Testis (tissue), 3 donors: ENCODE results near the gene HEBP2. TPM values are rescaled to one million over a fixed set of nuclear protein-coding genes. Genes with fewer than 3 reads are reported as not detected.

Experiments used
- DNase-seq: peaks from one replicate; pipeline ENCODE4 v3.0.0-alpha.2; 2019
- H3K27ac ChIP-seq, 2 donors: fragments of 200-600 bp; sonication (generic); one replicate each; pipeline ENCODE4 v1.5.1; 2019
- H3K27me3 ChIP-seq: fragments of 200-600 bp; sonication (generic); one replicate; pipeline ENCODE4 v1.5.1; 2019
- H3K36me3 ChIP-seq: fragments of 200-600 bp; sonication (generic); one replicate; pipeline ENCODE4 v1.5.1; 2017; ENCODE audit warnings: low read depth; ENCODE audit errors: missing control alignments
- H3K4me1 ChIP-seq: fragments of 200-600 bp; sonication (generic); one replicate; pipeline ENCODE4 v1.5.1; 2019
- H3K4me3 ChIP-seq, 2 donors: fragments of 200-600 bp; sonication (generic); one replicate each; pipeline ENCODE4 v1.5.1; 2017 to 2019
- H3K9me3 ChIP-seq: fragments of 200-600 bp; sonication (generic); one replicate; pipeline ENCODE4 v1.5.1; 2017
- POLR2A ChIP-seq: fragments of 450-650 bp; IDR thresholded peaks from one replicate; pipeline ENCODE4 v1.6.1; 2017; ENCODE audit warnings: antibody characterized with exemption, mild to moderate bottlenecking, moderate library complexity
- WGBS, 2 donors: methylation state at CpG; one replicate each; pipeline ENCODE4 v1.1.5; 2018; 5-methylcytosine and 5-hydroxymethylcytosine counted together
- intact Hi-C: fragments of 100-400 bp; cut with DNase I; formaldehyde crosslinking; loops from one replicate; pipeline ENCODE4 v1.15.1; 2023; ENCODE audit warnings: low total_unique reads
- polyA plus RNA-seq: library from polyadenylated mRNA; stranded (reverse); fragments of 350-450 nt; fragmentation: Illumina TruSeq; extraction: RNeasy Lipid Tissue Mini Kit (QIAGEN cat#74804); gene quantifications from one replicate; pipeline ENCODE4 v1.2.3, GENCODE V29; 2014; ENCODE audit warnings: low read depth, low replicate concordance; ENCODE audit not compliant: insufficient read depth
- total RNA-seq, 2 donors: library from RNA; depleted of rRNA; stranded (reverse); fragments of >200 nt; gene quantifications; one replicate each; pipeline ENCODE4 v1.2.3, GENCODE V29; 2016
- TF ChIP-seq, protein P1 (sequence below), 3 experiments: fragments of 450-650 bp in 2 of 3; fragments of 200-600 bp in 1 of 3; sonication (generic) in 1 of 3; IDR thresholded peaks; one replicate each; pipeline ENCODE4 v1.5.1; 2016 to 2019; ENCODE audit warnings: antibody characterized with exemption in 3 of 3, mild to moderate bottlenecking in 2 of 3, moderate library complexity in 1 of 3

HEBP2 gene
- total and polyA plus RNA-seq, 3 donors from 2014 or later: 11.4 to 16.9 (median 12.8) TPM

DNA sequence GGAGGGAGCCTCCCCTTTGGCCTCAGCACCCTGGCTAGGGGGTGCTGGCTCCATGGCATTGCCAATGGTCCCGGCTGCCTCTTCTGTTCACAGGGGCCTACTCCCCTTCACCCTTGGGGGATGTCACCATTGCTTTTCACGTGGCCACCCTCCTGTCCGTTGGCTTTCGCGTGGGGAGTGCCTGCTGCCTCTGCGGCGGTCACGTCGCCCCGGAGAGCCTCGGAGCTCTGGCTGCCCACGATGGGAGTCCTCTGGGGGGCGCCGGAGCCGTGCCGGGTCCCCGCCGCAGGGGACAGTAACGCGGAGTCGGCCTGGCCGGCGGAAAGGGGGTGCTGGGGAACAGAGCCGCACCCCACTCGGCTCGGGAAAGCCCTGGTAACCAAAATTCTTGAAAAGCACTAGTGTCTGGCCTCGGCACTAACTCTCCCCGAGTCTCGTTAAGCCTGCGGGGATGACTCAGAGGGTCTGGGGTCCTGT, 661 bp upstream of the HEBP2 start:
- peak; percentile 48 for DNase-seq
- Histone ChIP-seq H3K9me3 (no peaks in the 10 kb centered on the region), H3K4me1 (no peaks in the 10 kb centered on the region), H3K27me3 (no peaks in the 10 kb centered on the region), H3K27ac (peak overlapping the region; percentile 75 to 89), H3K36me3 (no peaks in the 10 kb centered on the region), H3K4me3 (peak overlapping the region; percentile 79 to 82)
- intact Hi-C loops: no loop called here
- 0 to 1% methylated on average over 8 to 30 of the region's 30 CpGs for WGBS, 2 donors
- TF ChIP-seq, protein P1, sequence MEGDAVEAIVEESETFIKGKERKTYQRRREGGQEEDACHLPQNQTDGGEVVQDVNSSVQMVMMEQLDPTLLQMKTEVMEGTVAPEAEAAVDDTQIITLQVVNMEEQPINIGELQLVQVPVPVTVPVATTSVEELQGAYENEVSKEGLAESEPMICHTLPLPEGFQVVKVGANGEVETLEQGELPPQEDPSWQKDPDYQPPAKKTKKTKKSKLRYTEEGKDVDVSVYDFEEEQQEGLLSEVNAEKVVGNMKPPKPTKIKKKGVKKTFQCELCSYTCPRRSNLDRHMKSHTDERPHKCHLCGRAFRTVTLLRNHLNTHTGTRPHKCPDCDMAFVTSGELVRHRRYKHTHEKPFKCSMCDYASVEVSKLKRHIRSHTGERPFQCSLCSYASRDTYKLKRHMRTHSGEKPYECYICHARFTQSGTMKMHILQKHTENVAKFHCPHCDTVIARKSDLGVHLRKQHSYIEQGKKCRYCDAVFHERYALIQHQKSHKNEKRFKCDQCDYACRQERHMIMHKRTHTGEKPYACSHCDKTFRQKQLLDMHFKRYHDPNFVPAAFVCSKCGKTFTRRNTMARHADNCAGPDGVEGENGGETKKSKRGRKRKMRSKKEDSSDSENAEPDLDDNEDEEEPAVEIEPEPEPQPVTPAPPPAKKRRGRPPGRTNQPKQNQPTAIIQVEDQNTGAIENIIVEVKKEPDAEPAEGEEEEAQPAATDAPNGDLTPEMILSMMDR (IDR thresholded peaks at IDR 0.05): no peak
- TF ChIP-seq POLR2A: no peak

DNA sequence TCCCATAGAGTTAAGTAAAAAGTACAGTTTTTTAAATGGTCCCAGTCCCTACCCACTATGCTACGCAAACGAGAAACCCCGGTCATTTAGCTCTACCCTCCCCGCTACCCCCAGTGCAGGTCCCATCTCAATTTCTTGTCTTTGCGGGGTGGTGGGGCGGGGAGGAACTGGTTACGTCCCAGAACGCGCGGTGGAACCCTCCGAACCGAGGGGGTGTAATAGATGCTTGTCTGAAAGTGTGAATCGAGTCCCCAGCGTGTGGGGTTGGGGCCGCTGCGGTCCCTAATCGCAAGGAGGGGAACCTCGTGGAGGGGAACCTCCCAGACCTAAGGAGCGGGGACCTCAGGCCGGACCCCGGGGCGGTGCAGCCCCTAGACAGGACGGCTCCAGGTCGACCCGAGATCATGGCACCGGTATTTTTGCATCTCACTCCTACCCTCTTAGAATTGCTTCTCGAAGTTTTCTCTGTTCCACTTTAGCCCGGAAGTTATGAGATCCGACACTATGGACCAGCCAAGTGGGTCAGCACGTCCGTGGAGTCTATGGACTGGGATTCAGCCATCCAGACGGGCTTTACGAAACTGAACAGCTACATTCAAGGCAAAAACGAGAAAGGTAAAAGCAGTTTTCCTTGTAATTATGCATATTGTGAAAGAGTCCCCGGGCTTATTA, 779 bp downstream of the HEBP2 start:
- no peaks in the 10 kb centered on the region for H3K9me3 ChIP-seq
- TF ChIP-seq, protein P1 (IDR thresholded peaks at IDR 0.05): no peak
- no peak for TF ChIP-seq POLR2A
- no peaks in the 10 kb centered on the region for H3K27me3 ChIP-seq
- H3K36me3 ChIP-seq: no peaks in the 10 kb centered on the region
- peak; percentile 33 for DNase-seq
- no peaks in the 10 kb centered on the region for H3K4me1 ChIP-seq
- 4 to 6% methylated on average over 33 to 35 of the region's 35 CpGs for WGBS, 2 donors
- intact Hi-C loops: no loop called here
- peak overlapping the region; percentile 79 to 82 for H3K4me3 ChIP-seq
- peak overlapping the region; percentile 75 to 89 for H3K27ac ChIP-seq

DNA sequence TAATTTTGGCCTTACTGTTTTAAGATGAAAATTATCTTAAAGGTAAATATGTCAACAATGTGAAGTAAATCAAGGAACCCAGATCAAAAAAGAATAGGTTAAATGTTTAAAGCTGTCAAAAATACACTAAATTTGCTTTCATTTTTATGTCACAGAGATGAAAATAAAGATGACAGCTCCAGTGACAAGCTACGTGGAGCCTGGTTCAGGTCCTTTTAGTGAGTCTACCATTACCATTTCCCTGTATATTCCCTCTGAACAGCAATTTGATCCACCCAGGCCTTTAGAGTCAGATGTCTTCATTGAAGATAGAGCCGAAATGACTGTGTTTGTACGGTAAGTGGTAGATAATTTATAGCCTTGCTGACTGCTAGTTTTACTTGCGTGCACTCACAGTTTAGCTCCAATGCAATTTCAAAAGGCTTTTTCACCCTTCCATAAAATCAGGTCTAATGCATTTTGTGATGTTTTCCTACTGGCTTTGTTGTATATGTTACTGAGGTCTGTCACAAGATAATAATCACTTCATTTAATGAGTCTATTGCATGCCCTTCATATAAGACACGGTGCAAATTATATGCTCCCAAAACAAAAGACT, 1.9 kb downstream of the HEBP2 start:
- intact Hi-C loops: no loop called here
- no peak overlapping the region for H3K27ac ChIP-seq
- H3K36me3 ChIP-seq: no peaks in the 10 kb centered on the region
- DNase-seq: no peak
- TF ChIP-seq, protein P1 (IDR thresholded peaks at IDR 0.05): no peak
- TF ChIP-seq POLR2A: no peak
- no peaks in the 10 kb centered on the region for H3K27me3 ChIP-seq
- WGBS, 2 donors: 90% methylated on average over 5 of the region's 5 CpGs
- no peak overlapping the region for H3K4me3 ChIP-seq
- no peaks in the 10 kb centered on the region for H3K4me1 ChIP-seq
- no peaks in the 10 kb centered on the region for H3K9me3 ChIP-seq

DNA sequence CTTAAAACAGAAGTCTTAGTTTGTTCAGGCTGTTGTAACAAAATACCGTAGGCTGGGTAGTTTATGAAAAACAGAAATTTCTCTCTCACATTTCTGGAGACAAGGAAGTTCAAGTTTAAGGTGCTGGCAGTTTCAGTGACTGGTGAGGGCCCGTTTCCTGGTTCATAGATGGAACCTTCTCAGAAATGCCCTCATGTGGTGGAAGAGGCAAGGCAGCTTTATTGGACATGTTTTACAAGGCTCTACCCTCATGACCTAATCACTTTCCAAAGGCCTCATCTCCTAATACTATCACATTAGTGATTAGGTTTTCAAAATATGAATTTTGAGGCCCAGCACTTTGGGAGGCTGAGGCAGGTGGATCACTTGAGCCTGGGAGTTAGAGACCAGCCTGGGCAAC, 2.4 kb downstream of the HEBP2 start:
- no peak overlapping the region for H3K4me3 ChIP-seq
- intact Hi-C loops: no loop called here
- WGBS, 2 donors: 80 to 94% methylated on average over 2 of the region's 2 CpGs
- TF ChIP-seq, protein P1 (IDR thresholded peaks at IDR 0.05): no peak
- TF ChIP-seq POLR2A: no peak
- H3K9me3 ChIP-seq: no peaks in the 10 kb centered on the region
- DNase-seq: no peak
- H3K4me1 ChIP-seq: no peaks in the 10 kb centered on the region
- no peaks in the 10 kb centered on the region for H3K27me3 ChIP-seq
- no peaks in the 10 kb centered on the region for H3K36me3 ChIP-seq
- H3K27ac ChIP-seq: no peak overlapping the region
